PFSK-1 (cell line): ENCODE data around the gene CAMK4.

ENCODE experiments used
- FOXP2 ChIP-seq: optimal IDR thresholded peaks from 2 replicates; pipeline ENCODE3; 2011; ENCODE audit warnings: borderline replicate concordance, control low read depth, inconsistent platforms; ENCODE audit not compliant: insufficient read depth; ENCODE audit errors: extremely low read length, extremely low read depth
- POLR2AphosphoS5 ChIP-seq: IDR thresholded peaks from 2 replicates; pipeline ENCODE4 v1.6.1; 2012; ENCODE audit warnings: low read depth, mild to moderate bottlenecking, control low read depth, low read length, moderate library complexity
- SIN3A ChIP-seq: IDR thresholded peaks from 2 replicates; pipeline ENCODE4 v1.6.1; 2012; ENCODE audit warnings: mild to moderate bottlenecking, low read length, moderate library complexity, borderline replicate concordance; ENCODE audit not compliant: insufficient read depth
- TAF1 ChIP-seq: IDR thresholded peaks from 2 replicates; pipeline ENCODE4 v1.6.1; 2012; ENCODE audit warnings: low read length, control low read depth, borderline replicate concordance; ENCODE audit not compliant: insufficient read depth
- TF ChIP-seq, protein P1 (sequence below), 2 experiments: IDR thresholded peaks; 2 replicates each; pipeline versions ENCODE4 v1.6.1 to v1.8.0; 2011 to 2012; ENCODE audit warnings: low read depth in 2 of 2, low read length in 2 of 2, control low read depth in 1 of 2, inconsistent platforms in 1 of 2, mild to moderate bottlenecking in 1 of 2, moderate library complexity in 1 of 2; ENCODE audit not compliant: insufficient read depth in 1 of 2

Gene CAMK4

DNA sequence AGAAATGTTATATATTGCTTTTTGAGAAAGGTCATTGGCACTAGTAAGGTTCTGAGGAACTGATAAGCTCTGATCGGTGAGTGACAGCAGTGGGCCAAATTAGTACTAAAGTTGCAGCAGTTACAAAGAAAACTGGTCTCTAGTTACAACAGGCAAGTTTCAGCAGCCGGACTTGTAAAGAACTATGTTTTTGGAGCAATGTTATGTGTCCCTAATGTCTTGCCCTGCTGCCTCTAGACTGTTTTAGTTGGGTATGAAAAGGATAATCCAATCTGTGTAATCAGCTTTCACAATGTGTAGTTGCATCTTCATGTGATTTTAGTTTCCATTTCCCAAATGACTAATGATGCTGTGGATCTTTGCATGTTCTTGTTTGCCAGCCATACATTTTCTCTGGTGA lies 113.5 kb downstream of the CAMK4 start:
- TF ChIP-seq SIN3A (no peak), TAF1 (no peak), FOXP2 (no peak), POLR2AphosphoS5 (no peak)
- TF ChIP-seq, protein P1, sequence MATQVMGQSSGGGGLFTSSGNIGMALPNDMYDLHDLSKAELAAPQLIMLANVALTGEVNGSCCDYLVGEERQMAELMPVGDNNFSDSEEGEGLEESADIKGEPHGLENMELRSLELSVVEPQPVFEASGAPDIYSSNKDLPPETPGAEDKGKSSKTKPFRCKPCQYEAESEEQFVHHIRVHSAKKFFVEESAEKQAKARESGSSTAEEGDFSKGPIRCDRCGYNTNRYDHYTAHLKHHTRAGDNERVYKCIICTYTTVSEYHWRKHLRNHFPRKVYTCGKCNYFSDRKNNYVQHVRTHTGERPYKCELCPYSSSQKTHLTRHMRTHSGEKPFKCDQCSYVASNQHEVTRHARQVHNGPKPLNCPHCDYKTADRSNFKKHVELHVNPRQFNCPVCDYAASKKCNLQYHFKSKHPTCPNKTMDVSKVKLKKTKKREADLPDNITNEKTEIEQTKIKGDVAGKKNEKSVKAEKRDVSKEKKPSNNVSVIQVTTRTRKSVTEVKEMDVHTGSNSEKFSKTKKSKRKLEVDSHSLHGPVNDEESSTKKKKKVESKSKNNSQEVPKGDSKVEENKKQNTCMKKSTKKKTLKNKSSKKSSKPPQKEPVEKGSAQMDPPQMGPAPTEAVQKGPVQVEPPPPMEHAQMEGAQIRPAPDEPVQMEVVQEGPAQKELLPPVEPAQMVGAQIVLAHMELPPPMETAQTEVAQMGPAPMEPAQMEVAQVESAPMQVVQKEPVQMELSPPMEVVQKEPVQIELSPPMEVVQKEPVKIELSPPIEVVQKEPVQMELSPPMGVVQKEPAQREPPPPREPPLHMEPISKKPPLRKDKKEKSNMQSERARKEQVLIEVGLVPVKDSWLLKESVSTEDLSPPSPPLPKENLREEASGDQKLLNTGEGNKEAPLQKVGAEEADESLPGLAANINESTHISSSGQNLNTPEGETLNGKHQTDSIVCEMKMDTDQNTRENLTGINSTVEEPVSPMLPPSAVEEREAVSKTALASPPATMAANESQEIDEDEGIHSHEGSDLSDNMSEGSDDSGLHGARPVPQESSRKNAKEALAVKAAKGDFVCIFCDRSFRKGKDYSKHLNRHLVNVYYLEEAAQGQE (IDR thresholded peaks at IDR 0.05; ENCODE audit: insufficient read depth in 1 of 2, low read depth in 2 of 2, low read length in 2 of 2) = no peak

DNA sequence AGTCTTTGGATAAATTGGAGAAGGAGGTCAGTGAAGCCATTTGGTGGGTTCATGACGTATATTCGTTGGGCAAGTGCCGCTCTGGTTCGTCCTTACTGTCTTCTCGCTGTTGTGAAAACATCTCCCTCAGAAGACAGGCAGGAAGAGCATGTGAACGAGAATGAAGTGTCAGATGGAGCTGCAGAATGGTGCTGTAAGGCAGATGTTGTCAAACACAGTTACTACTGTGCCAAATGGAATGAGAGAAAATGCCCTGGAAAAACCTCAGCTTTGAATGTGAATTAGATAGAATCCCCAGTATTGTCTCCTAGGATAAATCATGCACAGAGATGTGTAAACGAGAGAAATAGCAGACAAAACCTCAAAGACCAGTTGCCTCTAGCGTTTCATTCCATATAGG lies 121.5 kb downstream of the CAMK4 start:
- TF ChIP-seq, protein P1 (IDR thresholded peaks at IDR 0.05; ENCODE audit: insufficient read depth in 1 of 2, low read depth in 2 of 2, low read length in 2 of 2) = no peak
- TF ChIP-seq SIN3A (no peak), POLR2AphosphoS5 (no peak), TAF1 (no peak), FOXP2 (no peak)

- TF ChIP-seq POLR2AphosphoS5 (no peak), TAF1 (no peak), FOXP2 (no peak), SIN3A (no peak)
- TF ChIP-seq, protein P1 (IDR thresholded peaks at IDR 0.05; ENCODE audit: insufficient read depth in 1 of 2, low read depth in 2 of 2, low read length in 2 of 2) = no peak
Measured at GRCh38 chr5:111347021-111347420, 122.8 kb downstream of the CAMK4 start.

GRCh38 chr5:111348661-111349329 lies 124.6 kb downstream of the CAMK4 start:
- TF ChIP-seq POLR2AphosphoS5 = no peak
- TF ChIP-seq SIN3A = no peak
- no peak for TF ChIP-seq FOXP2
- TF ChIP-seq TAF1 = no peak
- TF ChIP-seq, protein P1 (IDR thresholded peaks at IDR 0.05; ENCODE audit: insufficient read depth in 1 of 2, low read depth in 2 of 2, low read length in 2 of 2) = no peak

GRCh38 chr5:111349429-111349828 lies 125.2 kb downstream of the CAMK4 start:
- TF ChIP-seq SIN3A (no peak), TAF1 (no peak), FOXP2 (no peak), POLR2AphosphoS5 (no peak)
- TF ChIP-seq, protein P1 (IDR thresholded peaks at IDR 0.05; ENCODE audit: insufficient read depth in 1 of 2, low read depth in 2 of 2, low read length in 2 of 2) = no peak
